ENCODE measurements around the gene SRGAP1. TPM values are rescaled to one million over a fixed set of nuclear protein-coding genes. Genes with fewer than 3 reads are reported as not detected.
A peak's percentile ranks its signal among the peaks of the same experiment; 100 is the strongest.

The SRGAP1 gene
- total and polyA plus RNA-seq, 8 donors, result 0.70 to 37.9 (median 9.8) TPM

DNA sequence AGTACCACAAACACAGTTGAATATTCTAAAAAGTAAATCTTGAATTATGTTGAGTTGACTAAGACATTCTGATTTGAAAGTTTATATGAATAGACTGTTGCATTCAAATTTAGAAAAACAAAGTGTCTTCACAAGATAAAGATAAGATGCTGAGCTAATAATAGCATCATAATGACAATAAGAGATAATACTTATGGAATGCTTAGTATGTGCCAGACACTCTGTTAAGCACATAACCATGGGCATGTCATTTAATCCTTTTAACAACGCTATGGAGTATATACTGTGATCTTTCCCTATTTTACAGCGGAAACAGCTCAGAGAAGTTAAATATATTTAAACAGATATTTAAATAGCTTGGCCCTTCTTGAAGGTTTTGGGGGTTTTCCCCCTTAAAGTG, 163.4 kb downstream of the SRGAP1 start:
- Histone ChIP-seq H3K27ac (no peak overlapping the region), H3K4me1 (no peaks in the 10 kb centered on the region), H3K4me3 (no peak overlapping the region), H3K36me3 (no peaks in the 10 kb centered on the region), H3K9me3 (no peaks in the 10 kb centered on the region), H3K27me3 (no peaks in the 10 kb centered on the region)
- no peak for DNase-seq
- TF ChIP-seq, protein P1, sequence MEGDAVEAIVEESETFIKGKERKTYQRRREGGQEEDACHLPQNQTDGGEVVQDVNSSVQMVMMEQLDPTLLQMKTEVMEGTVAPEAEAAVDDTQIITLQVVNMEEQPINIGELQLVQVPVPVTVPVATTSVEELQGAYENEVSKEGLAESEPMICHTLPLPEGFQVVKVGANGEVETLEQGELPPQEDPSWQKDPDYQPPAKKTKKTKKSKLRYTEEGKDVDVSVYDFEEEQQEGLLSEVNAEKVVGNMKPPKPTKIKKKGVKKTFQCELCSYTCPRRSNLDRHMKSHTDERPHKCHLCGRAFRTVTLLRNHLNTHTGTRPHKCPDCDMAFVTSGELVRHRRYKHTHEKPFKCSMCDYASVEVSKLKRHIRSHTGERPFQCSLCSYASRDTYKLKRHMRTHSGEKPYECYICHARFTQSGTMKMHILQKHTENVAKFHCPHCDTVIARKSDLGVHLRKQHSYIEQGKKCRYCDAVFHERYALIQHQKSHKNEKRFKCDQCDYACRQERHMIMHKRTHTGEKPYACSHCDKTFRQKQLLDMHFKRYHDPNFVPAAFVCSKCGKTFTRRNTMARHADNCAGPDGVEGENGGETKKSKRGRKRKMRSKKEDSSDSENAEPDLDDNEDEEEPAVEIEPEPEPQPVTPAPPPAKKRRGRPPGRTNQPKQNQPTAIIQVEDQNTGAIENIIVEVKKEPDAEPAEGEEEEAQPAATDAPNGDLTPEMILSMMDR (IDR thresholded peaks at IDR 0.05), result no peak
- TF ChIP-seq POLR2A (IDR thresholded peaks at IDR 0.05), result no peak
- WGBS, 5 donors, result 90 to 94% (median 91%) methylated on average over 2 of the region's 2 CpGs
- intact Hi-C loops (cut with DNase I; ENCODE audit: low total_unique reads), result no loop called here

DNA sequence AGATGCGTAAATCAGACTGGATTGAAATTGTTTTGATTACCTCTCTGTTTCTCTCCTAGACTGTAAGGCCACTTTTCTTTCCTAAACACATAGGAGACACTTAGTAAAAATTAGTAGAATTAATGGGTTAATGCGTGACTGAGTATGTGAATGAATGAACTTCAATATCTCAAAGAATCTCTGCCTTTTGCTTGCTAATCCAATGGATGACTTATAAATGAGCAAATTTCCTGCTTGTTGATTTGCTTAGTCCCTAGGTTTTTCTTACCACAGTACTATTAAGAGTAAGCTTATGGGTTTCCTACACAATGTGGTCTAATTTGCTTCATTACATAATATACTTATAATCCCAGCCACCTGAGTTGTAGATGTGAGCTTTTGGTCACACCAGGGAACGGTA, 164.1 kb downstream of the SRGAP1 start:
- intact Hi-C loops (cut with DNase I; ENCODE audit: low total_unique reads), result no loop called here
- TF ChIP-seq POLR2AphosphoS5 (IDR thresholded peaks at IDR 0.05) (no peak), POLR2A (IDR thresholded peaks at IDR 0.05) (no peak), EP300 (IDR thresholded peaks at IDR 0.05) (no peak)
- TF ChIP-seq, protein P1 (IDR thresholded peaks at IDR 0.05), result no peak
- no peak overlapping the region for H3K4me3 ChIP-seq
- WGBS, 5 donors, result 63 to 91% (median 80%) methylated on average over 3 of the region's 3 CpGs
- no peaks in the 10 kb centered on the region for H3K9me3 ChIP-seq
- no peak for DNase-seq
- no peaks in the 10 kb centered on the region for H3K4me1 ChIP-seq
- no peak overlapping the region for H3K27ac ChIP-seq
- no peaks in the 10 kb centered on the region for H3K36me3 ChIP-seq
- no peaks in the 10 kb centered on the region for H3K27me3 ChIP-seq

DNA sequence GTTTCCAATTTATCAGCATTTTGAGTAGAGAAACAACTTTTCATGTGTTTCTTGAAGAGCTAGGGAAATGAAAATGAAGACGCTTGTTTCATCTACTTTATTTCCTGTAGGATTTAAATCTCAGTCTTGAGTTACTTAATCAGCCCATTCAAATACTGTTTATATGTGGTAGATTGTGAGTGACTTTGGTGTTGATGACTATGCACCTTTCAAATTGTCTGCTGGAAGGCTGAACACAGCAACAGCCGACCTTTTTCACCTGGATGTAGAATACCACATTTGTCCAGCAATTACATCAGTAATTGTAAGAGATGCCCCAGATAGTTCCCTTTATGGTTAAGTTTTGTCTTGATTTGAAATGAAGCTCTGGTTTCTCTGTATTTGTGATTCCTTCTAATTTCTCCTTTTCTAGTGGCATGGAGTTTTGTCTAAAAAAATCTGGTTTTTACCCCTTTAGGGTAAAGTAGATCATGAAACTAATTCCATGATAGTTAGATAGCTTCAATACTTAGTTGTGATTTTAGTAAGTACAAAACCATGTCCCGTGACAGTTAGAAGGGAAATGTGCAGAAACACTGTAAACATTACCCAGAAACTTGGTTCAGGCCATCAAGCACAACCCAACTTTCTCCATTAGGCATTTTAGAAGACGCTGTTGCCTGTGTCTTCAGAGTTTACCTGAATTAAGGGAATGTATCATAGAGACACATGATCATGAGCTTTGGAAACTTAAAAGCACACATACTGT, 165.0 kb downstream of the SRGAP1 start:
- no peaks in the 10 kb centered on the region for H3K36me3 ChIP-seq
- H3K27me3 ChIP-seq, result no peaks in the 10 kb centered on the region
- TF ChIP-seq POLR2AphosphoS5 (IDR thresholded peaks at IDR 0.05) (no peak), EP300 (IDR thresholded peaks at IDR 0.05) (no peak), POLR2A (IDR thresholded peaks at IDR 0.05) (no peak)
- TF ChIP-seq, protein P1 (IDR thresholded peaks at IDR 0.05), result no peak
- H3K4me1 ChIP-seq, result no peaks in the 10 kb centered on the region
- DNase-seq, result no peak
- no peak overlapping the region for H3K4me3 ChIP-seq
- peak overlapping the region in 3 of 5 donors; percentile 22 to 48 (median 23) for H3K27ac ChIP-seq
- H3K9me3 ChIP-seq, result no peaks in the 10 kb centered on the region
- intact Hi-C loops (cut with DNase I; ENCODE audit: low total_unique reads), result no loop called here
- WGBS, 5 donors, result 86 to 89% (median 87%) methylated on average over 4 of the region's 4 CpGs

DNA sequence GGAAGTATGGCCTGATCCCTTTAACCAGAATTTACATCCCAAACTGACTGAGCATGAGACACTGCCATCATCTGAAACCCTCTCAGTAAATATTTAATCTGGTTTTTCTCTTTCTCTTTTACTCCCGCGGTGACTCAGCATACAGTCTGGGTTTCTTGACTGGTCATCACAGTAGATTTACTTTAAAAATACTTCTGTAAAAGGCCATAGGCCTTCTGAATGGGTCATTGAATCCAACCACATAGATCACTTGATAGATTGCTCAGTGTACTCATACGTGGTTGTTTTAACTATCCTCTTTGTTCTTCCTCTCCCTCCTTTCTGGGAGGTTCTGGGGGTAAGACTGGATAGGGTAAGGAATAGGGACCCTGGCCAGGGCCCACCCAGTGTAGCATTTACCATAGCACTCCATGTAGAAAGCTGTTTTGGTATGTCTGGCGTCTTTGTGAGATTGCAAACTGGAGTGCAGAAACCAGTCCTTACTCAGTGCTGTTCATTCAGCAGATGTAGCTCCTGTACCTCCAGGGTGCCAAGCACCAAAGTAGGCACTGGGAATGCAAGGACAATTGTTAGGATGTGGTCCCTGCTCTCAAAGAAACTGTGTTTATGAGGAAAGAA, 165.7 kb downstream of the SRGAP1 start:
- Histone ChIP-seq H3K36me3 (no peaks in the 10 kb centered on the region), H3K27me3 (no peaks in the 10 kb centered on the region), H3K9me3 (no peaks in the 10 kb centered on the region), H3K27ac (peak overlapping the region in 3 of 5 donors; percentile 22 to 48 (median 39)), H3K4me3 (no peak overlapping the region), H3K4me1 (no peaks in the 10 kb centered on the region)
- intact Hi-C loops (cut with DNase I; ENCODE audit: low total_unique reads), result no loop called here
- 69 to 75% (median 69%) methylated on average over 4 of the region's 4 CpGs for WGBS, 5 donors
- no peak for TF ChIP-seq POLR2AphosphoS5 (IDR thresholded peaks at IDR 0.05)
- TF ChIP-seq, protein P1 (IDR thresholded peaks at IDR 0.05), result no peak
- DNase-seq, result no peak

Measured in stomach (tissue), 9 donors.